A204.1 (cell line): Measurements from ENCODE around the gene ATP9B.
"Not testable (repeated sequence)": the region's sequence is repeated elsewhere in the genome, so short reads cannot be mapped to it uniquely, and the experiment has no call there.

Source experiments
- FAIRE-seq: peaks from 2 replicates; lab custom pipeline; 2012; peaks lifted over from hg19 to GRCh38; lab: Jason Lieb, UNC

Gene ATP9B

DNA sequence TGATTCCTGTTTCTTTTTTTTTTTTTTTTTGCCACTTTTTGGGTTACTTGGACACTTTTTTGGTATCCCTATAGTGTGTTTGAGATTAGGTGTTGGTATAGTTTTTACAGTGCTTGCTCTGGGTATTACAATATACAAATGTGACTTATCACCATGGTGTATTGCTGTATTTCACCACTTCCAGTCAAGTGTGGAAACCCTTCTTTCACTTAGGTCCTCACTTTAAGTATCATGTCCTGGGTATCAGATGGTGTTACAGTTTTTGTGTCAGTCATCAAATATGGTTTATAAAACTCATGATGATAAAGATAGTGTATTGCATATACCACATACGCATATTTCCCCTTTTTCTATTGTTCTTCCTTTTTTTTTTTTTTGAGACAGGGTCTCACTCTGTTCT lies 1.8 kb downstream of the ATP9B start:
- FAIRE-seq = no peak

DNA sequence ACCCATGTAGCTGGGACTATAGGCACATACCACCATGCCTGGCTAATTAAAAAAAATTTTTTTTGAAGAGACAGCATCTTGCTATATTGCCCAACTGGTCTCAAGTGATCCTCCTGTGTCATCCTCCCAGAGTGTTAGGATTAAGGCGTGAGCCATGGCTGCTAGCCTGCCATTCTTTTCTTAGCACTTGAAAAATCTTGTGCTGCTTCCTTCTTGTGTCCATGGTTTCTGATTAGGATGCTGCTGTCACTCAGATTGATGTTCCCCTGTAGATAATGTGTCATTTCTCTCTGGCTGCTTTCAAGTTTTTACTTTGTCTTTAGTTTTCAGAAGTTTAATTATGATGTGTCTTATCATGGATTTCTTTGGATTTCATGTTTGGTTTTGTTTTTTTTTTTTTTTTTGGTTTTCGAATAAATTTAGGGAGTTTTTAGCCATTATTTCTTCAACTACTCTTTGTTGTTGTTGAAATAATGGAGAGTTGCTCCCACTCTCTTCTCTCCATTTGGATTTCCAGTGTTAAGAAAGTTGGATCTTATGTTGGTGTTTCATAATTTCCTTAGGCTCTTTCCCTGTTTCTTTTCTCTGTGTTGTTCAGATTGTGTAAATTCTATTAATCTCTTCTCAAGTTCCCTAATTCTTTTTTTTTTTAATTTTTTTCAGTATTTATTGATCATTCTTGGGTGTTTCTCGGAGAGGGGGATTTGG lies 2.5 kb downstream of the ATP9B start:
- no peak for FAIRE-seq

DNA sequence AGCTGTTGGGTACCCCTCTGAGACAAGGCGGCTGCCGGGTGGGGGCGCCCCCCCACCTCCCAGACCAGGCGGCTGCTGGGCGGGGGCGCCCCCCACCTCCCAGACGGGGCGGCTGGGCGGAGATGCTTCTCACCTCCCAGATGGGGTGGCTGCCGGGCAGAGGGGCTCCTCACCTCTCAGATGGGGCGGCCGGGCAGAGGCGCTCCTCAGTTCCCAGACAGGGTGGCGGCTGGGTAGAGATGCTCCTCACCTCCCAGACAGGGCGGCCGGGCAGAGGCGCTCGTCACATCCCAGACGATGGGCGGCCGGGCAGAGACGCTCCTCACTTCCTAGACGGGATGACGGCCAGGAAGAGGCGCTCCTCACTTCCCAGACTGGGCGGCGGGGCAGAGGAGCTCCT lies 3.5 kb downstream of the ATP9B start:
- not testable (repeated sequence) for FAIRE-seq

DNA sequence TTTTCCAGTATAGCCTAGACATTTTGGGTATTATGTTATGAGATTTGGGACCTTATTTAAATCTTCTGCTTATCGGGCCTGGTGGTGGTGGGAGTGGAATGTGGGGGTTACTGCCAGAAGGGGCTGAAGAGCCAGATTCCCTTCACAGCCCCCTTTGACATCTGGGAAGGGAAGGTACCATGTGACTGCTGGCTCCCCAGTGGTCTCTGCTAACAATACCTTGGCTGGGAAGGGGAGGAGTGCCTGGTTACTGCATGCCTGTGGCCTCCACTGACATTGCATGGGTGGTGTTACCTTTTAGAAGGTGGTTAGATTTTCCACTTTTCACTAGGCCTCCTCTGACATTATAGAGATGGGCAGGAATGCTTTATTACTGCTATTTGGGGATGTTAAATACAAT lies 8.0 kb downstream of the ATP9B start:
- no peak for FAIRE-seq

DNA sequence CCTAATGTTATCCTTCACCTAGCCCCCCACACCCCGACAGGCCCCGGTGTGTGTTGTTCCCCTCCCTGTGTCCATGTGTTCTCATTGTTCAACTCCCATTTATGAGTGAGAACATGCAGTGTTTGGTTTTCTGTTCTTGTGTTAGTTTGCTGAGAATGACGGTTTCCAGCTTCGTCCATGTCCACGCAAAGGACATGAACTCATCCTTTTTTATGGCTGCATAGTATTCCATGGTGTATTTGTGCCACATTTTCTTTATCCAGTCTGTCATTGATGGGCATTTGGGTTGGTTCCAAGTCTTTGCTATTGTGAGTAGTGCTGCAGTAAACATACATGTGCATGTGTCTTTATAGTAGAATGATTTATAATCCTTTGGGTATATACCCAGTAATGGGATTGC lies 9.6 kb downstream of the ATP9B start:
- FAIRE-seq = not testable (repeated sequence)

DNA sequence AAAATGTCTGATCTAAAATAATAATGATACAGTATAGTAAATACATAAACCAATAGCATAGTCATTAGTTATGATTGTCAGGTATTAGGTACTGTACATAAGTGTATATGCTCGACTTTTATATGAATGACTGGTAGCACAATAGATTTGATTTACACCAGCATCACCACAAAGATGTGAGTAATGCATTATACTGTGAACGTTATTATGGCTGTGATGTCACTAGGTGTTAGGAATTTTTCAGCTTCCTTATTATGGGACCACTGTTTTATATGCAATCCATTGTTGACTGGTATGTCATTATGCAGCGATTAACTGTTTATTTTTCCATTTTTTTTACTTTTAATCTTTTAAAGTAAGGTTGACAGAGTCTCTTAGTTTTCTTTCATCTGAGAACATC lies 23.7 kb downstream of the ATP9B start:
- FAIRE-seq = no peak

DNA sequence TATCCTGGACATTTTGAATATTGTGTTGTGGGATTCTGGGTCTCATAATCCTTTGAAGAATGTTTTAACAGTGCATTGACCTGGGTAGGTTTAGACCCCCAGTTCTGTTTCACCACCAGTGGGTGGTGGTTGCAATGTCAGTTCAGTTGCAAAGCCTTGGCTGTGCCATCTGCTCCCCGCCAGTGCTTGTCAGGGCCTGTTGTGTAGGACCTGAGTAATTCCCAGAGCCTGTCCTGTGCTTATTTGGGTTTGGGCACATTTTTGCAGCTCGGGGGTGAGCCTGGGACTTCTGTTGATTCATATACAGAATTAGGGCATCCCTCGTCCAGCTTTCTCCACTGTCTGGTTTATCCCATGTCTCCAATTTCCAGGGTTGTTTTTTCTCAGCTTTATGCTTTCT lies 24.8 kb downstream of the ATP9B start:
- FAIRE-seq = no peak

DNA sequence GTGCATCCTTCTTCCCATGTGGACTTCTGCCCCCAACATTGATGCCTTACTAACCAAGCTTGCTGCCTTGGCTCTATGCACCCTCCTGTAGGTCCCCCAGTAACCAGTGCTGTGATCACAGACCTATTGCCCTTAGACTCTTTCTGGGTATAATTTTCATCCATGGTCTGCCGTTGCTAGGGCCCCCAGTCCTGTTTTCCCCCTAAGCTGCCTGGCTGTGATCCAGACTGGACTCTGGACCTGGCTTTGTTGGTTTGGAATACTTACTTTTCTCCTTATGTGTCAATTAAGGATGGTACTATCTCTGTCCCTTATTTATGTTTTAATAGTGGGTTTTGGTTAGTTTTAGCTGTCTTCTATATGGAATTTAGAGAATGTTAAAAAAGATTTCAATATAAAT lies 26.0 kb downstream of the ATP9B start:
- FAIRE-seq = no peak

DNA sequence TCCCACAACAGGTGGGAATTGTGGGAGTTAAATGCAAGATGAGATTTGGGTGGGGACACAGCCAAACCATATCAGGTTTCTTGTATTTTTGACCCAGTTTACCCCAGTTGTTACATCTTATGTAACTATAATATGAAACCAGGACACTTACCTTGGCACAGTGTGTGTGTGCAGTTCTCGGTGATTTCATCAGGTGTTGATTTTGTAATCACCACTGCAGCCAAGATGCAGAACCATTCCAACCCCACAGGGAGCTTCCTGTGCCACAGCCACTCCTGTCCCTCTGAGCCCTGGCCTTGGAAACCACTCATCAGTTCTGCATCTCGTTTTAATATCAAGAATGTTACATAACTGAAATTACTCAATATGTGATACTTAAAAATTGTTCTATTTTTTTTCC lies 31.8 kb downstream of the ATP9B start:
- FAIRE-seq = no peak

DNA sequence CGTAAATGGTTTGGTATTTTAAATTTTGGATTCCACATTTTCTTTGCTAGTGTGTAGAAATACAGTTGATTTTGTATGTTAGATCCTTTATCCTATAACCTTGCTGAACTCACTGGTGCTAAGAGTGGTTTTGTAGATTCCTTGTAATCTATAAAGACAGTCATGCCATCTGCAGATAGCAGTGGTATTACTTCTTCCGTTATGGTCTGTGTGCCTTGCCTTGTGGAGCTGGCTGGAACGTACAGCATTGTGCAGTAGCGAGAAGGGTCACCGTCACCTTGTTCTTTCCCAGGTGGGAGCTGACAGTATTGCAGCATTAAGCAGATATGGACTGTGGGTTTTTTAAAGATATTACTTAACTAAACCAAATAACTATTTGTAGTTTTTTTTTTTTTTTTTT lies 33.7 kb downstream of the ATP9B start:
- no peak for FAIRE-seq

DNA sequence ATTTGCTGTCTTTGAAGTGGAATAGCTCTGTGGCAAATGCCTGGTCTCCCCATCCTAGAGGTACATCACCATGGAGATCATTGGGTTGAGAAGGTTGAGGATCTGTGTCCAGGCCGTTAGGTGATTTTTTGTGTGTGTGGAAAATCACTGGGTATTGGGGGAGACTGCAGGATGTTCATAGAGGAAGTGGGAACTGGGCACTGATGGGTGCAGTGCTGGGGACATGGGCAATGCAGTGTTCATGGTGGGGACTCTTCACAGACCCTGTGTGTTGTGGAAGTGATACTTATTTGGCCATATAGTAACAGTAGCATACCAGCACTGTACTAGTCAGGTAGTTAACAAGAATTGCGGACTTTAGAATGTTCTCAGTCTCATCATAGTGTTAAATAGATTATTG lies 34.9 kb downstream of the ATP9B start:
- FAIRE-seq = no peak

DNA sequence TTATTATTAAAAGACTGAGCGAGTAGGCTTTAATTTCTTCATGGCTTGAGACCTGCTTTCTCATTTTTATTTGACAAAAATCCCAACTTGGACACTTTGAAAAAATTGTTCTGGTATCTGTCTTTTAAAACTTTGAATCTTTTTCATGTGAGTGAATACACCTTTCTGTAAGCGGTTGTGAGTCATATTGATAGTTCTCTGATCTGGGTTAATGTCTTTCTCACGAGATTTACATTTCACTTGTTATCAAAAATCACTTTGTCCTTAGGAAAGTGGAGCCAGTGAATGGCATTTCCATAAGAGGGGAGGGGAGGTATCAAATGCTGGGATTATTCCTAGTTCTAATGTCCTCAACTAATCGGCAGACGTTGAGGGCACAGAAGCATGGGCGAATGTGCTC lies 36.3 kb downstream of the ATP9B start:
- no peak for FAIRE-seq

DNA sequence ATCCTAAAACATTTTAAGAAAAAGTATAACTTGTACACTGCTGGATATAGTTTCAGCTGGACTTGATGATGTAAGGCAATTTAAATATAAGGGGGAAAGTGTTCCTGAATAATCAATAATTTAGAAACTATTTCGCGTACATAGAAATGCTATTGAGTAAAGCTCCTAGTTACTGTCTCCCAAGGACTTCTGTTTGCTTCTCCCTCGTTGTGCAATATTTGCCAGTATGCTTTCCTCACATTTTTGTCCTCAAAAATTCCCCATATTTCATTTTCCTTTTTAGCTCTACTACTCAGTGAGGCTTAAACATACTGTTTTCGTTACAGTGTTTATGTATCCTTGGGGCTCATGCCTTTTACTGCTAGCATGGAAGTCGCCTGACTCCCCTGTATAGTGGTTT lies 36.9 kb downstream of the ATP9B start:
- FAIRE-seq = no peak

DNA sequence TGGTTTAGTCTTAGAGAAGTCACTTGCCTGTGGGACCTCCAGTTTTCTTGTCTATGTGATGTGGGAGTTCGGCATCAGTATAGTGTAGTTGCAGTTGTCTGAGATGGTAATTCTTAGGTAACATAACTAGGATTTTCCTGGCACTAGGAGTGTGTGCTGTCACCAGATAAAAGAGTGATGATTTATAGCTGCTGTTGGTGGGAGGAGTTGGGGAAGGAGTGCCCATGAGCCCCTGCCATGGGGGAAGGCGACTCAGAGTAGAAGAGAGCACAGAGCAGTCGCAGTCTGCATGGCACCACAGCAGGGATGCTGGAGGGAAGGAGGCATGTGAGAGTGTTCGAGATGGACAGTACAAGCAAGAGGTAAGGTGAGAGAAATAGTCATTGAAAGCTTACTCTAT lies 38.7 kb downstream of the ATP9B start:
- FAIRE-seq = no peak

DNA sequence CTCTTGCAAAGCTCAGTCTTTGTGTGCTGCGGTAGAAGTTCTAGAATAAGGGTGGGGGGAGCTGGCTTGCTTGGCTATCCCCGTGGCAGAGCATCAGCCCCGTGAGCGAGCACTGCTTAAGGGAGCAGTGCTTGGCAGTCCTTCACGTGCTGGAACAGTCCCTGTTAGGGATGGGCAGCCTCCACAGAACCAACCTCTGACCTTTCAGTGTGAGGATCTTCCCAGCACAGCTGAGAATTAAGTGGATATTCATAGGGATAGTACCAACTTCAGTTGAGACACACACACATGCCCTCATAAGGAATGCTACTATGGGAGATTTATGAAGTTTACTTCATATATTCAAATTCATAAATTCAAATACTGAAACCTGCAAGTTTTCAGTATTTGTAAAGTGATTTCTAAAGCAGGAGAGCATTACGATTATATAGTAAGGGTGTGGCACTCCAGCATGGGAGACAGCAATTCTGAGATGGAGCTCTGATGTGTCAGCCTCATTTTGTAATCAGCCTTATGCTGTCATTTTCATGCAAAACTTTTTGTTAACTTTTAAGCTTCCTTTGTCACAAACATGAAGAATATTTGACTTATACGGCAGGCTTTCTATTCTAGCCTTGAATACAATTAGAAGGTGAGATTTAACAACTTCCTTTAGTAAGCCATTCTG lies 39.5 kb downstream of the ATP9B start:
- FAIRE-seq = no peak

DNA sequence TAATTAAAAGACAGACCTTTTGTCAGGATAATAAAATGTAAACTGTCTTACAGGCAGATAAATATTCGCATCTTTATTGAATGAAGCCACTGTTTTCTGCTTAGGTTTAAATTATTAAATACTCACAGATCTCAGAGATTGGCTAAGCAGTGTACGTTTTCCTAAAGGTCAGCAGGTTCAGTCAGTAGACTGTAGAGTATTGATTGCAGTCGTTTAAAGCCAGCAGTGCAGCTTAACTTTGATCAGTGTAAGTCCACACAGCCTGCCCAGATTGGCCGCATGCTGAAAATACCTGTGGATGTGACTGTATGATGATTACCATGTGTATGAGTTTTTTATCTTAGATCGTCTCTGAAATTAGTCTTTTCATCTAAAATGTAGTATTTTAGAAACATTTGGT lies 42.3 kb downstream of the ATP9B start:
- no peak for FAIRE-seq

DNA sequence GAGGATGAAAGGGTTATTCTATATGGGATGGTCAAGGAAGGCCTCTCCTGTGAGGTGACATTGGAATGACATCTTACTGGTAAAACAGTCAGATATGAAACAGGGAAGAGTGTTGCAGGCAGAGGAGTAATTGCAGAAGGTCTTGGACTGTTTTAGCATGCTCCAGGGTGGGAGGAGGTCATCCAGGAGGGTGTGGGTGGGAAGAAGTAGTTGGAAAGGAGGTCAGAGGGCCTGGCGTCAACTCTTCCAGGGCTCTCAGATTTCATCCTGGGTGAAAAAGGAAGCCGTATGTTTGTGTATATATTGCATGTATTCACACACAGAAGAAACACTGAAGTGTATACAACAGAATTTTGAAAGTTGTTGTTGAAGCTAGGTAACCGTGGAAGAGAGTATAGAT lies 48.2 kb downstream of the ATP9B start:
- FAIRE-seq = no peak

DNA sequence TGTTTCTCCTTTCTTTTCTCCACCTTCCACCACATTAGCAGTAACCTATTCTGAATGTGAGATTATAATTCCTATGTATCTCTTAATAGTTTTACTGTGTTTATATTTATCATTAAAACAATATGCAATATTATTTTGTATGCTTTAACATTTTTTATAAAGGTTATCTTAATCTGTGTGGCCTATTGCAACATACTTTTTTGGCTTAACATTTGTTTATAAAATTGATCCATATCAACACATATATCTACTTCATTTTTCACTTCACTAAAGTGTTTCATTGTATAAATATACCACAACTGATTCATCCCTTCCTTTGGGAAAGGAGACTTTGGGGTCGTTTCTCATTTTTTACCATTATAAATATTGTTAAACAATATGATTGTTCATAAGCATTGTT lies 48.6 kb downstream of the ATP9B start:
- FAIRE-seq = no peak

DNA sequence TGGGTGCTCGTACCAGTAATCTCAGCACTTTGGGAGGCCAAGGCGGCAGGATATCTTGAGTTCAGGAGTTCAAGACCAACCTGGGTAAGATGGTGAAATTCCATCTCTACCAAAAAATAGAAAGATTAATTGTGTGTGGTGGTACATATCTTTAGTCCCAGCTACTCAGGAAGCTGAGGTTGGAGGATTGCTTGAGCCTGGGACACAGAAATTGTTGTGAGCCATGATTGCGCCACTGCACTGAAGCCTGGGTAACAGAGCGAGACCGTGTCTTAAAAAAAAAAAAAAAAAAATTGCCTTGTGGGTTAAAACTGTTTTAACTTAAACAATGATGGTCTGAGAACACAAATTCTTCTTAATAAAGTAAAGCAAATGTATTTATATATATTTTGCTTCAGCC lies 49.6 kb downstream of the ATP9B start:
- FAIRE-seq = no peak

DNA sequence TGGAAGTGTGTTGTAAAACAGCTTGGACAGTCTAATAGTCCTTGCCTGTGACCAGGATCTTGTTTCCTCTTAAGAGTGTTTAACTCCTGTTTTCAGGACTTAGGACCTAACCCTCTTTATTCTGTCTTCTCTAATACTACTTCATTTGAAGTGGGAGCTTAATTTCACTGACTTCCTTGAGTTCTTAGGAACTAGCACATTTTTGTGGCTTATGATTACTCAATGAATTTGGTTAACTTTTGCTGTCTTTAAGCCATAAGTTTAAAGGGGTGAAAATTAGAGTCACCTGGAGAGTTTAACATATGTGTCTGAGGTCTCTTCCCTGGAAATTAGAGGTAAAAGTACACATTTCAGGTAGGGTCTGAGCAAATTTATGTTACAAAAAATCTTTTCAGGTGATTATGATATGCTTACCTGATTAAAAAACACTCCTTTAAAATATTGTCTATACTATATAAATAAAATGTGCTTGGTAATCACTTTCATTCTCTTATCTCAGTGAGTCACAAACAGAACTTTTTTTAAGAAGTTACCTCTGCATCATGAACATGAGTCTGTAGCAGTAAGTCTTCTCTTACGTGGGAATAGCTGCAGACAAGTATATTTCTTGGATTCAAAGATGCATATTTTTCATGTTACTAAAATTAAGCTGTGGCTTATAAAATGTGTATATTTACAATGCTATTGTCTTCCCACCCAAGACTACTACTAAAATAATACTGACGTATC lies 52.7 kb downstream of the ATP9B start:
- no peak for FAIRE-seq

DNA sequence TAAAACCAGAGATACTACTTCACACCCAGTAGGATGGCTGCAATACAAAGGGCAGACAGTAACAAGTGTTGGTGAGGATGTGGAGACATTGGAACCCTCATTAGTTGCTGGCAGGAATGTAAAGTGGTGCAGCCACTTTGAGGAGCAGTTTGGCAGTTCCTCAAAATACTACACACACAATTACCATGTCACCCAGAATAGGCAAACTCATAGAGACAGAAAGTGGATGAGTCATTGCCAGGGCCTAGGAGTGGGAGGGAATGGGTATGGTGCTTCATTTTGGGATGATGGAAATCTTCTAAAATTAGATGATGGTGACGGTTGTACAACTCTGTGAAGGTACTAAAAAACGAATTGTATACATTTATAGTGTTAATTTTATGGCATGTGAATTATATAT lies 54.8 kb downstream of the ATP9B start:
- FAIRE-seq = no peak

DNA sequence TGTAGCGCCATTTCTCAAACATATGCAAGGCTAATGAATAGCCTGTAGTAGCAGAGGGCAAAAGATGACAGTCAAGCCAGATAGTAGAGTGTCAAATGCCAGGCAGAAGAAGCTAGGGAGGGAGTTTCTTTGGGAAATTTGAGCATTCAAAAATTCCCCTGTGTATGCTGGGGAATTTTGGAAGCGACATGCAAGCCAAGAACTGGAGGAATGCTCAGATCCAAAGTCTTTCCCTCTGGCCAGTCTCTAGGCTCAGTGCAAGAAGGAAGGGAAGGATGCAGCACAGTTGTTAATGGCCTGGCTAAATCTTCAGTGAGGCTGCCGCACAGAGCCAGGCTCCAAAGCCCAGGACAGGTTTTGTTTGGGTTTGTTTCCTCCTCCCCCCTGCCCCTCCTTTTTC lies 59.9 kb downstream of the ATP9B start:
- no peak for FAIRE-seq

DNA sequence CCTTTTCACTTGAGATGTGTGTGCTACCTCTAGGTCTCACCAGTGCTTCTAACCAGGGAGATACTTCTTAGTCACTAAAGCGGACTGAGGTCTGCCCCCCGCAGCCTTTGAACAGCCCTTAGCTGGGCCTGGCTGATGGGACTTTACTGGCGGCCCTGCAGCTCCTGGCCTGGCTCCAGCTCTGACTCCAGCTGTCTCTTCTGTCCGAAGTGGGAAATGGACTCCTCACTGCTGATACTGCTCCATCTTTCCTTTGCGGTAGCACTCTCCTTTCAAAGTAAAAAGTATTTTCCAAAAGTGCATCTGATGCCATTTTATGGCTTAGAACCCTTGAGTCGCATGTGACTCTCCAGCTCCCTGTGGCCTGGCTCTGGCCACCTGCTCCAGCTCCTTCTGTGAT lies 64.5 kb downstream of the ATP9B start:
- FAIRE-seq = no peak

DNA sequence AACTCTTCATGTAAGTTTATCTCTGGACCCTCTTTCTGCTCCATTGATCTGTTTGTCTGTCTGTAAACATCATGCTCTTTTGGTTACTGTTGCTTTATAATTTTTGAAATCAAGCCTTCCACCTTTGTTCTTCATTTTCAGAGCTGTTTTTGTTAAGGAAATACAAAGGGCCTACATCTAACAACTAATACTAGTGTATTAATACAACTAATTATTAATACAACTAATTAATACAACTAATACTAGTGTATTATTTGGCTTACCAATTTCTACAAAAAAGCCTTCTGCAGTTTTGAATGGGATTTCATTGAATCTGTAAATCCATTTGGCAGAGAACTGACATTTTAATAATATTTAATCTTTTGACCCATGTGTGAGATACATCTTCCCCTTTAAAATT lies 66.7 kb downstream of the ATP9B start:
- FAIRE-seq = no peak
